Heart left ventricle (tissue), 16 donors: ENCODE results near the gene GM2A. TPM values are rescaled to one million over a fixed set of nuclear protein-coding genes. Genes with fewer than 3 reads are reported as not detected.

ENCODE experiments used
- ATAC-seq, 4 donors: fragments of 200-7000 bp; cut with Tn5 transposase; one replicate each; pipeline ENCODE4 v1.9.1; 2020 to 2022; ENCODE audit warnings: moderate library complexity in 4 of 4, mild to moderate bottlenecking in 3 of 4, moderate number of reproducible peaks in 1 of 4
- DNase-seq, 5 donors: peaks; one replicate each; pipeline ENCODE4 v3.0.0-alpha.2; 2020
- H3K27ac ChIP-seq, 12 donors: fragments of 200-600 bp; sonication (generic) in 4 of 12; one replicate each; pipeline versions ENCODE4 v1.5.0 to v1.8.0; 2016 to 2022; ENCODE audit warnings: mild to moderate bottlenecking in 2 of 12
- H3K27me3 ChIP-seq, 9 donors: fragments of 200-600 bp; sonication (generic) in 2 of 9; one replicate each; pipeline versions ENCODE4 v1.5.1 to v1.8.0; 2016 to 2022; ENCODE audit warnings: mild to moderate bottlenecking in 3 of 9
- H3K36me3 ChIP-seq, 9 donors: fragments of 200-600 bp; sonication (generic) in 2 of 9; one replicate each; pipeline versions ENCODE4 v1.5.0 to v1.8.0; 2018 to 2022; ENCODE audit warnings: mild to moderate bottlenecking in 2 of 9
- H3K4me1 ChIP-seq, 12 donors: fragments of 200-600 bp; sonication (generic) in 4 of 12; one replicate each; pipeline versions ENCODE4 v1.5.0 to v1.8.0; 2016 to 2022; ENCODE audit warnings: mild to moderate bottlenecking in 3 of 12
- H3K4me3 ChIP-seq, 12 donors: fragments of 200-600 bp; sonication (generic) in 4 of 12; one replicate each; pipeline versions ENCODE4 v1.5.0 to v1.8.0; 2017 to 2022; ENCODE audit warnings: mild to moderate bottlenecking in 9 of 12, moderate library complexity in 4 of 12
- H3K9me3 ChIP-seq, 12 donors: fragments of 200-600 bp; sonication (generic) in 4 of 12; one replicate each; pipeline versions ENCODE4 v1.5.0 to v1.8.0; 2016 to 2022; ENCODE audit warnings: mild to moderate bottlenecking in 1 of 12
- CTCF ChIP-seq, 12 donors: fragments of 200-600 bp; sonication (generic) in 4 of 12; IDR thresholded peaks; one replicate each; pipeline versions ENCODE4 v1.5.0 to v1.8.0; 2018 to 2022; ENCODE audit warnings: antibody characterized with exemption in 12 of 12, mild to moderate bottlenecking in 5 of 12
- POLR2A ChIP-seq, 2 donors: fragments of 450-650 bp; IDR thresholded peaks; one replicate each; pipeline ENCODE4 v1.6.1; 2017; ENCODE audit warnings: antibody characterized with exemption in 2 of 2, mild to moderate bottlenecking in 2 of 2, moderate library complexity in 2 of 2
- WGBS, 4 donors: extraction: QIAGEN DNeasy Blood & Tissue Kit in 2 of 4; methylation state at CpG; one replicate each; pipeline versions ENCODE4 v1.1.5 to v1.1.7; 2013 to 2018; 5-methylcytosine and 5-hydroxymethylcytosine counted together
- intact Hi-C, 10 donors: fragments of 100-400 bp; cut with DNase I; formaldehyde crosslinking; loops; one replicate each; pipeline versions ENCODE4 v1.11.1 to v1.14.2; 2022
- polyA plus RNA-seq, 2 donors: library from polyadenylated mRNA; stranded (reverse); fragments of 200-250 nt; gene quantifications; one replicate each; pipeline ENCODE4 v1.2.3, GENCODE V29; 2013
- total RNA-seq, 9 donors: library from RNA; depleted of rRNA in 2 of 9; stranded (reverse); fragments of >200 nt in 2 of 9; fragmentation: NEBNext Ultra II Directional in 3 of 9; extraction: Animal tissue kit (Norgen Biotek cat#: 25700) in 3 of 9; gene quantifications; one replicate each; pipeline versions ENCODE4 v1.1.0 to v1.2.4, GENCODE V29; 2016 to 2023
- donor health status: ischemic (EF 13 %, LVEDD 7.1; RV severe dilation, severe dysfunction).
- donor health status: healthy with polysubstance abuse.
- donor health status: DM: no; HTN: yes; CAD: no.
- donor health status: DM: no; HTN: no; CAD: no.
- donor health status: ischemic (EF 25% LVEDD 6.9; RV normal size, moderate dysfunction).
- donor health status: ischemic (EF 25% LVEDD 5.7; RV mildly dilated, moderate dysfunction).
- donor health status: healthy.
- donor health status: DM: yes; HTN: yes; CAD: no.
- donor health status: ischemic (EF 35%, LVEDD 5.7; RV mildly dilated, moderate dysfunction).
- donor health status: nonischemic (EF 11% LVEDD 7.7; RV severe dilation, severe dysfunction).
- donor health status: DM: yes; HTN: yes; CAD: no.
- donor health status: PGD.
- donor health status: ischemic (EF 29% LVEDD 5.4; RV normal size, mild dysfunction).
- donor health status: nonischemic (EF 23%, LVEDD 6.1; RV moderate dilation, normal function).

The GM2A gene
- total and polyA plus RNA-seq, 11 donors, result 22.8 to 71.4 (median 40.0) TPM

GRCh38 chr5:151214614-151215545 lies 38.1 kb upstream of the GM2A start:
- H3K4me1 ChIP-seq, result peaks cover 19 to 97% (median 70%) of the 10 kb centered on the region in 12 donors
- WGBS, 4 donors, result 61 to 70% (median 67%) methylated on average over 10 of the region's 10 CpGs

GRCh38 chr5:151215546-151215880 lies 37.5 kb upstream of the GM2A start:
- H3K27ac ChIP-seq, result peak overlapping the region in 10 of 12 donors; percentile 79 to 98 (median 85)
- no peak for ATAC-seq
- TF ChIP-seq POLR2A (IDR thresholded peaks at IDR 0.05) (no peak), CTCF (IDR thresholded peaks at IDR 0.05) (no peak)

More at GRCh38 chr5:151214614-151215545, 38.1 kb upstream of the GM2A start:
- DNase-seq (no peak), ATAC-seq (peak in 2 of 4 donors; percentile 42 to 50)
- no peaks in the 10 kb centered on the region for H3K9me3 ChIP-seq
- H3K27ac ChIP-seq, result peak overlapping the region; percentile 2 to 98 (median 82)
- intact Hi-C loops, result no loop called here
- H3K4me3 ChIP-seq, result peak overlapping the region in 1 of 12 donors; percentile 56
- H3K36me3 ChIP-seq, result peaks cover 0 to 6% (median 0%) of the 10 kb centered on the region in 9 donors
- H3K27me3 ChIP-seq, result no peaks in the 10 kb centered on the region
- no peak for TF ChIP-seq POLR2A (IDR thresholded peaks at IDR 0.05)
- TF ChIP-seq CTCF (IDR thresholded peaks at IDR 0.05), result no peak

GRCh38 chr5:151216781-151217180 lies 36.2 kb upstream of the GM2A start:
- TF ChIP-seq POLR2A (IDR thresholded peaks at IDR 0.05), result no peak
- TF ChIP-seq CTCF (IDR thresholded peaks at IDR 0.05), result no peak
- intact Hi-C loops, result no loop called here
- Histone ChIP-seq H3K4me1 (peaks cover 23 to 97% (median 74%) of the 10 kb centered on the region in 12 donors), H3K9me3 (no peaks in the 10 kb centered on the region), H3K27me3 (no peaks in the 10 kb centered on the region), H3K36me3 (peaks cover 0 to 6% (median 0%) of the 10 kb centered on the region in 9 donors), H3K27ac (peak overlapping the region in 4 of 12 donors; percentile 18 to 98 (median 68)), H3K4me3 (no peak overlapping the region)
- 67 to 72% (median 69%) methylated on average over 5 of the region's 5 CpGs for WGBS, 4 donors
- ATAC-seq (no peak), DNase-seq (no peak)

More at GRCh38 chr5:151215546-151215880, 37.5 kb upstream of the GM2A start:
- Histone ChIP-seq H3K4me1 (peaks cover 19 to 97% (median 74%) of the 10 kb centered on the region in 12 donors), H3K36me3 (peaks cover 0 to 6% (median 0%) of the 10 kb centered on the region in 9 donors), H3K27me3 (no peaks in the 10 kb centered on the region), H3K9me3 (no peaks in the 10 kb centered on the region), H3K4me3 (peak overlapping the region in 1 of 12 donors; percentile 56)
- WGBS, 4 donors, result 83 to 93% (median 85%) methylated on average over 2 of the region's 2 CpGs
- intact Hi-C loops, result no loop called here
- no peak for DNase-seq

DNA sequence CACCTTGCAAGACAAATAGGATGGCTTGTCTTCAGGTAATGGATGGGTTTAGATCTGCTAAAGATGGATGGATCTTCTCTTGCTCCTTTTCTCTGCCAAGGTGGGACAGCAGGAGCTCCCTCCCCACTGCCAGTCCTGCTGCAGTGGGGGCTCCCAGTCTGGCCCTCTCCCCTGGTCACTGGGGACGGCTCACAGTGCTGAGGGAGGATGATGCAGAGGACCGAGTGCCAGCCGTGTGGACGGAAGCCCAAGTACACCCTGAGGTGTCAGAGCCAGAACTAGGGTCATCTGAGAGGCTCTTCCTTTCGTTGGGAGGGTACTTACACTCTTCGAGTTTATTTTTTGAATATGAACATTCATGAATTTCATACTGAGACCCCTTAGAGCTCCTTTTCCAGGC lies 34.8 kb upstream of the GM2A start:
- no peak for ATAC-seq
- H3K27me3 ChIP-seq, result no peaks in the 10 kb centered on the region
- intact Hi-C loops, result no loop called here
- peaks cover 25 to 97% (median 76%) of the 10 kb centered on the region in 12 donors for H3K4me1 ChIP-seq
- peaks cover 0 to 6% (median 0%) of the 10 kb centered on the region in 9 donors for H3K36me3 ChIP-seq
- H3K27ac ChIP-seq, result peak overlapping the region in 8 of 12 donors; percentile 5 to 98 (median 36)
- no peak for DNase-seq
- 24 to 36% (median 33%) methylated on average over 6 of the region's 6 CpGs for WGBS, 4 donors
- no peaks in the 10 kb centered on the region for H3K9me3 ChIP-seq
- TF ChIP-seq POLR2A (IDR thresholded peaks at IDR 0.05), result no peak
- TF ChIP-seq CTCF (IDR thresholded peaks at IDR 0.05), result no peak
- H3K4me3 ChIP-seq, result no peak overlapping the region
